GM03348 (cell line): ENCODE measurements around the gene MAPK7.
A peak's percentile ranks its signal among the peaks of the same experiment; 100 is the strongest.

Experiments used
- DNase-seq: peaks from one replicate; pipeline ENCODE4 v3.0.0; 2012; ENCODE audit warnings: low spot score

Gene MAPK7

DNA sequence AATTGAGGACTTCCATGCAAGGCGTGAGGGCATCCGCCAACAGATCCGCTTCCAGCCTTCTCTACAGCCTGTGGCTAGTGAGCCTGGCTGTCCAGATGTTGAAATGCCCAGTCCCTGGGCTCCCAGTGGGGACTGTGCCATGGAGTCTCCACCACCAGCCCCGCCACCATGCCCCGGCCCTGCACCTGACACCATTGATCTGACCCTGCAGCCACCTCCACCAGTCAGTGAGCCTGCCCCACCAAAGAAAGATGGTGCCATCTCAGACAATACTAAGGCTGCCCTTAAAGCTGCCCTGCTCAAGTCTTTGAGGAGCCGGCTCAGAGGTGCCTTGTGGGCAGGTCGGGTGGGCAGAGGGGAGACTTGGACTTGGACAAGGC, 3.1 kb downstream of the MAPK7 start:
- DNase-seq, result no peak

- no peak for DNase-seq
These were observed 3.6 kb downstream of the MAPK7 start for GRCh38 chr17:19381741-19382444.

DNA sequence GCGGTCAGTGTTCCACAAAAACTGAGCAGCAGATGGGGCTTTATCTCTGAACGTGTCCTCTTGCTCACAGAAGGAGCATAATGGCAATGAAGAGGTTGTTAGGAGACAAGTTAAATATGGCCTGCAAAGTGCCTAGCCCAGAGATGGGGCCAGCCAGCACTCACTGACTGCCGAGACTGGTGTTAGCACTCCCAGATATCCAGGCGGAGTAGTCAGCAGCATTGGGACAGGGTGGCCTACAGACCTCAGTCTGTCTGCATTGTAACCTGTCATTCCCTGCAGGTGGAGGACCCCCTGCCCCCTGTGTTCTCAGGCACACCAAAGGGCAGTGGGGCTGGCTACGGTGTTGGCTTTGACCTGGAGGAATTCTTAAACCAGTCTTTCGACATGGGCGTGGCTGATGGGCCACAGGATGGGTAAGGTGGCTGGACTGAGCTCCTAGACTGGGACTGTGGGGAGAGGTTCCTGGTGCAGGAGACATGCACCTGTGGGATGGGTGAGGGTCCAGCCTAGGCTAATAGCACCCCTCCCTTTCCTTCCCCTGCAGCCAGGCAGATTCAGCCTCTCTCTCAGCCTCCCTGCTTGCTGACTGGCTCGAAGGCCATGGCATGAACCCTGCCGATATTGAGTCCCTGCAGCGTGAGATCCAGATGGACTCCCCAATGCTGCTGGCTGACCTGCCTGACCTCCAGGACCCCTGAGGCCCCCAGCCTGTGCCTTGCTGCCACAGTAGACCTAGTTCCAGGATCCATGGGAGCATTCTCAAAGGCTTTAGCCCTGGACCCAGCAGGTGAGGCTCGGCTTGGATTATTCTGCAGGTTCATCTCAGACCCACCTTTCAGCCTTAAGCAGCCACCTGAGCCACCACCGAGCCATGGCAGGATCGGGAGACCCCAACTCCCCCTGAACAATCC, 4.5 kb downstream of the MAPK7 start:
- no peak for DNase-seq

- DNase-seq, result peak; percentile 45
These were observed 5.6 kb downstream of the MAPK7 start for GRCh38 chr17:19383681-19384470.

DNA sequence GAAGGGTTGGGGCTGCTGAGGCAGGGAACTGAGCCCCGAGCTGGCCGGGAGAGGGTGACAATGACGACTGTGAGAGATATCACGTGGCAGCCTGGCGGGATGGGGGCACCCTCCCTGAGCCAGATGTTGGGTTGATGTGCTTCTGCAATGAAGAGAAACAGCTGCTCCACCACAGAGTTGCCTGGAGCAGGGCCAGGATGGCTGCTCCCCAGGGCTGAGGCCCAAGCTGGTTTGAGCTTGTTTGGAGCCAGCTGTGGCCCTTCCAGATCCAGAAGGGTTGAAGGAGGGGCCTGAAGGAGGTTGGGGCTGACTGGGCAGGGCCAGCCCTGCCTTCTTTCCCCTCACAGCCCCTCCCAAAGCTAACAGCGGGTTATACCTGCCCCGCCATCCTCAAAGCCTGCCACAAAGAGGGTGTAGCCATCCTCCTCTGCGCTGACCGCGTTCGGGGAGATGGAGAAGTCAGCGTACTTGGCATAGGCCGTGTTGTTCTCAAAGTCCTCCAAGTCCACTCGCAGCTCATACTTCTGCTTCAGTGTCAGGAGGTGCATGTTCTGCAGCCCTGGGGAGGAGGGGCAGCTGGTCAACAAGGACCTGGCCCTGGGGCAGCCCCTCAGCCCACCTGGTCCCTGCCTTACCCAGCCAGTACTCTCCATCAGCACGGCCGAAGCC, 6.6 kb downstream of the MAPK7 start:
- DNase-seq, result peak; percentile 86

GRCh38 chr17:19385521-19385983, 7.3 kb downstream of the MAPK7 start:
- DNase-seq, result no peak

DNA sequence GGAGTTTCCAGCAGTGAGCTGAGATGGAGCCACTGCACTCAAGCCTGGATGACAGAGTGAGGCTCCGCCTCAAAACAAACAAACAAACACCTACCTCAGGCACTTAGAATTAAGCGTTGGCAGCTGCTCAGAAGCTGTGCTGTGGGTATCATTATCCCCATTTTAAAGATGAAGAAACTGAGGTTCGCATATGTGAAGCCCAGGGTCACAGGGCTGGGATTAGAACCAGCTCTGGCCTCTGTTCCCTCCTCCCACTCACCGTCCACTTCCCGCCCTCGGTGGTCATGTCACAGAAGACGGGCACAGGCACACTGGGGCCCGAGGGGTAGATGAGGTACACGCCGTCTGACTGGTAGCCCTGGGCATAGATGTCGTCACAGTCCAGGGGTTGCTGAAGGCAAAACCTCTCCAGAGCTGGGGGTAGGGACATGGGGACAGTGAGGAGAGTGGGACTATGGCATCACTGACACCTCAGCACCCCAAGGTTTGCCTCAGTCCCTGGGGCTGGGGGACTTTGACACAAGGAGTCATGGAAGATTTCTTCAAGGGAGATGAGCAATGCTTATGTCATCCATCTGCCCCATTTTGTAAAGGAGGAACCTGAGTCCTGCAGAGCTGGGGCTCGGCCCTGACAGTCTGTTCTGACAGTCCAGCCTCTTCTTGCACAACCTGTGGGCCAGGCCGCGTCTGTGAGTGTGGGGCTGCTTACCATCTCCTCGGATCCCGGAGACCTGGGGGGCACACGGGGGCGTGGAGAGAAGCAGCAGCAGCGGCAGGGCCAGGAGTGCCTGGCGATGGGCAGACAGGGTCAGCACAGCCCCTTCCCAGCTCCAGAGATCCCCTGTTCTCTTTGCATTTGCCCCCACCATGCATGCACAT, 8.0 kb downstream of the MAPK7 start:
- DNase-seq, result peak; percentile 84

DNA sequence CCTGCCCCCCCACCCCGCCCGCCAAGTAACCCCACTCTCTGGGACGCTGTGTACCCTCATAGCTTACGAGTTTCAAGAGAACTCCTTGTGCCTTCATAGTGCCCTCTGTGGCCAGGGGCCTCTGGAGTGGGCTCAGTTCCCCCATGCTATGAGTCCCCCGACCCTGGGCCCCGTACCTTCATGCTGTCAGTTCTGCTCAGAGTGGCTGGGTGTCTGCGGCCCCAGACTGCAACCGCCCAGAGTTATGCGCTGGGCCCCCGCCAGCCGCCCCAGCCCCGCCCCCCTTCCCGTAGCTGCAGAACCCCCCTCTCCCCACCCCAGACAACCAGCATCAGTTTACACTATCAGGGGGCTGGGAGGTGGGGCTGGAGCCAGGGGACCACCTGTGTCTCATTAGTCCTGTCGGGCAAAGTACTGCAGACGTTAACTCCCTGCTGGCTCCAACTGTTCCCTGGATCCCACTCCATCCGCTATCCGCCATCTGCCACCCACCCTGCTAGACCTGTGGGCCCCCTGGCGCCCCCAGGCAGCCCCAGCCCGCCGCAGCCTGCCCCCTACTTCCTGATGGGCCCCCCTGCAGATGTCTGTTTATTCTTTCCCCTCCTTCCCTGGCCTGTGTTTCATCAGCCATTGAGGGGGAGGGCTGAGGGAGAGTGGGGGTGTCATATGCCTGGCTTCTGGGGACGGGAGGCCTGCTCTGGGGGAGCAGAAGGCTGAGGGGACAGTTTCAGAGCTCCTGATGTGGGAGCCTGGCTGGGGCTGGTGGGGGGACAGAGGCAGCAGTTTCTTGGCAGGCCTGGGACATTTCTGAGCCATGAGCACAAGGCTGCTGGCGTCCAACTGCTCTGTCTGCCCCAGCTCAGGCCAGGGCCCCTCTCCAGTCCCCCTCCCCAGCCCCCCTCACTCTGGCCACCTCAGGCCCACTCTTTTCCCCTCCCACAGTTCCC, 8.9 kb downstream of the MAPK7 start, which contains the start of gene MFAP4:
TSS of gene MFAP4 (minus strand) at position 217 of the 947 bp plus-strand sequence. CDS start at position 182, 35 bp downstream.
- peak; percentile 87 for DNase-seq

GRCh38 chr17:19387921-19388521, 9.7 kb downstream of the MAPK7 start:
- DNase-seq, result peak; percentile 76

GRCh38 chr17:19388791-19389785, 10.8 kb downstream of the MAPK7 start:
- DNase-seq, result no peak

GRCh38 chr17:19390951-19391350, 12.7 kb downstream of the MAPK7 start:
- DNase-seq, result no peak

DNA sequence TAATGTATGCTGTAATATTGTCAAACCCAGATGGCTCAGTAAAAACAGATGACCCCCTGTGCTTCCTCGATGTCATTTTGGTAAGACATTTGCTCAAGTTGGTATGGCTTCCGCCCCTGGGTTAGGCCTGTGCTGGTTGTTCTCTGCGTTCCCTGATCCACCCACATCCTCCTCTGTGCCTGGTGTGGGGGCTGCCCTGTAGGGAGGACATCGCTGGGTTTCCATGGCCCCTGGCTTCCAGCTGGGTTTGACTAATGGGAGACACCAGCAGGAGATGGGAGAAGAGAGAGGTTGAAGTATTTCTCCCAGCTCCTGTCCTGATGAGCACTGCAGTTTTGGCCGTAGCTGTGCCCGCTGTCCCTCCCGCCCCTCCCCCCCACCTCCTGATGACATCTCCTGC, 13.1 kb downstream of the MAPK7 start:
- DNase-seq, result no peak

DNA sequence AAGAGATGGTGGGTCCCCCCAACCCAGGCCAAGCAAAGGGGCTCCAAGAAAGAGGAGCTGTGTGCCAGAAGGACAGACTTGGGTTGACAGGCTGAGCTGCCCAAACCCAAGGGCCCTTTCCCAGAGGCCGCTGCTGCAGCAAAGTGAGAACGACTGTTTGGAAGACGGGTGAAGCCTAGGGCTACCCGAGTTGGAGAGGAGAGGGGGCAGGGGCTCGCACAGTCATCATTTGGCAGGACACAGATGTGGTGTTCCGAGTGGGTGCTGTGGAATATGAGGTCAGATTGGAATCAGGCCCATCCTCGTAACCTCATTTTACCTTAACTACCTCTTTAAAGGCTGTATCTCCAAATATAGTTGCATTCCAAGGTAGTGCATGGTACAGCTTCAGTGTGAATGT, 14.0 kb downstream of the MAPK7 start:
- no peak for DNase-seq

DNA sequence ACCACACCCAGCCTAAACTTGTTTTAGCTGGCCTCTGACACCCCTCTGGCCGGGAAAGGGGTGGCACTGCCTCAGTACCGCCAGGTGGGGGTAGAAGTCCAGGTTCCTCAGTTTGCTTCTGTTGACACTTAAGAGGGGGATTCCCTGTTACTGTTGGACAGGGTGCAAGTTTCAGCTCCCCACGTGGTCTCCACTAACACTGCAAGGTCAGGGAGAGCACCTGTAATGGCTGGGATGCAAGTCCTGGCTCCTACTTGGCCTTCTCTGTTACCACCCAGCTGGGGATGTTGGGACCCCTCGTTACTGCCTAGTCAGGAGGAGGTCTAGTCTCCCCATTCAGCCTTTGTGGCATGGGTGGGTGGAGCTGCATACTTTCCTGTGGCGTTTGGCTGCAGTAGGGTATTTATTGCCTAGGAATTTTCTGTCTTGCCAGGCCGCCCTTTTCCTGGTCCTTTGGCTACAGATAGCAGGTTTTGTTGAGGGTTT, 19.3 kb downstream of the MAPK7 start:
- DNase-seq, result no peak

- peak; percentile 36 for DNase-seq
These were observed 20.2 kb downstream of the MAPK7 start for GRCh38 chr17:19398301-19399181.

DNA sequence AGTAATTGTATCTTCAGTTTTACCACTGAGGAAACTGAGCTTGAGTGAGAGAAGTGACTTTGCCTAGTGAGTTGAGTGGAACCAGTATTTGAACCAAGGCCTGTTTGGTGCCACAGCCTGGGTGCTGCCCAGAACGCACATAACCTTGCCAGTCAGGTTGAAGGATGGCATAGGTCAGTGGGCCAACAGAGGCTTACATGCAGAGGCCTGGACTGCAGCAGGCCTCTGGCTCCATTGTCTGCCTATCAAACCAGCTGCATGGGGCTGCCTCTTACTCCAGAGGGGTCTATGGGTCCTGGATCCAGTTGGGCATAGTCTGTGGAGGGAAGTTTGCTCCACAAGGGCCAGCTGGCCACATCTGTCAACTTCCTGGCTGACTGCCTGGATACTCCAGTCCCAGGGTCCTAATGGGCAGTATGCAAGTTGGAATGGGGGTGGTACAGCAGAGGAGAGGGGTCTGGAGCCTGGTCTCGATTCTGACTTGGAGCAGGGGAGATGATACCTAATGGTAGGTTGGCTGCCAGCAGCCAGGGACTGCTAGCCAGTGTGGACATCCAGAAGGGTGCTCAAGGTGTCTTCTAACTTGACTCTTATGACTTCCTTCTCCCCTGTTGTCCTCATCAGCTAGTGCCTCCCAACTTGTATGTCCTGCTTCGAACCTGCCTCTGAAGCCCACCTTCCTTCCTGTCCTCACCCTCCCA, 21.6 kb downstream of the MAPK7 start:
- DNase-seq, result no peak
